ENCODE results near the gene HIF3A.

DNA sequence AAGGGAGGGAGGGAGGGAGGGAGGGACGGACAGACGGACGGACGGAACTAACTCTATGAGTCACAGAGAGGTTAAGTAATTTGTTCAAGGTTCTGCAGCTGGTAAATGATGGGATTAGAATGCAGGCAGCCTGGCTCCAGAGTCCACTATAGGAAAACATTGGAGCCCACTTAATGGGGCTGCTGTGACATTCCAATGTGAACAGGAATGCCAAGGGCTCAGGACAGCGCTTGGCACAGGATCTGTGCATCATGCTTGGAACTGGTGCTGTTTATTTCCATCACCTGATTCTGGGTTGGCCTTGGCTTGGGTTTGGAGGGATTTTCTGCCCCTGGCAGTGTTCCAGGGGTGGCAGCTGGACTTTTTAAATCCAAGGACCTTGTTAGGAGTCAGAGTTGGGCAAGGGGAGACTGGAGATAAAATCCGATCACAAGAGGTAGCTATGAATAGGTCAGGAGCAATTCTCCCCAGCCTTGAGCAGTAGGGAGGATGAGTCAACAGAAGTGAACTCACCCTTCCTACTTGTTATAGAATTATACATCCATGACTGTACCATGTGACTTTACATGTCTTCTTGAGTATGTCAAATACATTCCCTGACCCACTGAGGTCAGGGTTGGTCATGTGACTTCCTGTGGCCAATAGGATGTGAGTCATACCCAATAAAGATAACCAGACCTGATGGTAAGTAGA is 7.8 kb upstream of the HIF3A start:
- TF ChIP-seq, protein P1, sequence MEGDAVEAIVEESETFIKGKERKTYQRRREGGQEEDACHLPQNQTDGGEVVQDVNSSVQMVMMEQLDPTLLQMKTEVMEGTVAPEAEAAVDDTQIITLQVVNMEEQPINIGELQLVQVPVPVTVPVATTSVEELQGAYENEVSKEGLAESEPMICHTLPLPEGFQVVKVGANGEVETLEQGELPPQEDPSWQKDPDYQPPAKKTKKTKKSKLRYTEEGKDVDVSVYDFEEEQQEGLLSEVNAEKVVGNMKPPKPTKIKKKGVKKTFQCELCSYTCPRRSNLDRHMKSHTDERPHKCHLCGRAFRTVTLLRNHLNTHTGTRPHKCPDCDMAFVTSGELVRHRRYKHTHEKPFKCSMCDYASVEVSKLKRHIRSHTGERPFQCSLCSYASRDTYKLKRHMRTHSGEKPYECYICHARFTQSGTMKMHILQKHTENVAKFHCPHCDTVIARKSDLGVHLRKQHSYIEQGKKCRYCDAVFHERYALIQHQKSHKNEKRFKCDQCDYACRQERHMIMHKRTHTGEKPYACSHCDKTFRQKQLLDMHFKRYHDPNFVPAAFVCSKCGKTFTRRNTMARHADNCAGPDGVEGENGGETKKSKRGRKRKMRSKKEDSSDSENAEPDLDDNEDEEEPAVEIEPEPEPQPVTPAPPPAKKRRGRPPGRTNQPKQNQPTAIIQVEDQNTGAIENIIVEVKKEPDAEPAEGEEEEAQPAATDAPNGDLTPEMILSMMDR (IDR thresholded peaks at IDR 0.05; ENCODE audit: low read length), result no peak
- TF ChIP-seq EZH2 (IDR thresholded peaks at IDR 0.05; ENCODE audit: borderline replicate concordance, low read length), result no peak
